GM12891 (cell line): ENCODE results near the gene PAK5.

Source experiments
- POLR2A ChIP-seq: IDR thresholded peaks from 2 replicates; pipeline ENCODE4 v1.6.1; 2011; ENCODE audit warnings: low read depth, low read length, control low read depth
- POLR2AphosphoS5 ChIP-seq: IDR thresholded peaks from 2 replicates; pipeline ENCODE4 v1.6.1; 2011; ENCODE audit warnings: low read depth, low read length, control low read depth
- SPI1 ChIP-seq: IDR thresholded peaks from 2 replicates; pipeline ENCODE4 v1.6.1; 2011; ENCODE audit warnings: low read depth, low read length, control low read depth

GRCh38 chr20:9672981-9673380 lies 165.9 kb downstream of the PAK5 start:
- TF ChIP-seq POLR2AphosphoS5, result no peak
- no peak for TF ChIP-seq POLR2A
- no peak for TF ChIP-seq SPI1
